Measurements from ENCODE around the gene MICAL2.

DNA sequence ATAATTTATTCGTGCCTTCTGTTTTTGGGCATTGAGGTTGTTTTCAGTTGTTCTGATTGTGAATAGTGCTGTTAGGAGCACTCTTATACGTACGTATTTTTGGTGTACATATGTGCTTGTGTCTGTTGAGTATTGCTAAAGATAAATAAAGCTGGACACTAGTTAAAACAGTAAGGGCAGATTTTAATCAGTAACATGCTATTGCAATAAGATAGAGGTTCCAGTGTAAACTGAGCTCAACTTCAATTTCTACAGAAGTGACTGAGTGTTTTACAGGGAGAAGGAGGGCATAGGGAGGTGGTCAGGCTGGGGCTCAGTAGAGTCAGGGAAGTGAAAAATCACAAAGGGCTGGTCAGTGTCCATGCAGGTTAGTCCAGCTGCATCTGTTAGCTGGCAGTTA, 191.0 kb downstream of the MICAL2 start:
- TF ChIP-seq, protein P1, sequence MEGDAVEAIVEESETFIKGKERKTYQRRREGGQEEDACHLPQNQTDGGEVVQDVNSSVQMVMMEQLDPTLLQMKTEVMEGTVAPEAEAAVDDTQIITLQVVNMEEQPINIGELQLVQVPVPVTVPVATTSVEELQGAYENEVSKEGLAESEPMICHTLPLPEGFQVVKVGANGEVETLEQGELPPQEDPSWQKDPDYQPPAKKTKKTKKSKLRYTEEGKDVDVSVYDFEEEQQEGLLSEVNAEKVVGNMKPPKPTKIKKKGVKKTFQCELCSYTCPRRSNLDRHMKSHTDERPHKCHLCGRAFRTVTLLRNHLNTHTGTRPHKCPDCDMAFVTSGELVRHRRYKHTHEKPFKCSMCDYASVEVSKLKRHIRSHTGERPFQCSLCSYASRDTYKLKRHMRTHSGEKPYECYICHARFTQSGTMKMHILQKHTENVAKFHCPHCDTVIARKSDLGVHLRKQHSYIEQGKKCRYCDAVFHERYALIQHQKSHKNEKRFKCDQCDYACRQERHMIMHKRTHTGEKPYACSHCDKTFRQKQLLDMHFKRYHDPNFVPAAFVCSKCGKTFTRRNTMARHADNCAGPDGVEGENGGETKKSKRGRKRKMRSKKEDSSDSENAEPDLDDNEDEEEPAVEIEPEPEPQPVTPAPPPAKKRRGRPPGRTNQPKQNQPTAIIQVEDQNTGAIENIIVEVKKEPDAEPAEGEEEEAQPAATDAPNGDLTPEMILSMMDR (IDR thresholded peaks at IDR 0.05): no peak
- no peak for TF ChIP-seq POLR2A (IDR thresholded peaks at IDR 0.05)
